AML-193 (cell line): ENCODE data around the gene ALAS1.

Experiments used
- DNase-seq, 2 experiments: peaks; one replicate each; lab custom pipeline; 2025; lab: John Stamatoyannopoulos, UW

Gene ALAS1

DNA sequence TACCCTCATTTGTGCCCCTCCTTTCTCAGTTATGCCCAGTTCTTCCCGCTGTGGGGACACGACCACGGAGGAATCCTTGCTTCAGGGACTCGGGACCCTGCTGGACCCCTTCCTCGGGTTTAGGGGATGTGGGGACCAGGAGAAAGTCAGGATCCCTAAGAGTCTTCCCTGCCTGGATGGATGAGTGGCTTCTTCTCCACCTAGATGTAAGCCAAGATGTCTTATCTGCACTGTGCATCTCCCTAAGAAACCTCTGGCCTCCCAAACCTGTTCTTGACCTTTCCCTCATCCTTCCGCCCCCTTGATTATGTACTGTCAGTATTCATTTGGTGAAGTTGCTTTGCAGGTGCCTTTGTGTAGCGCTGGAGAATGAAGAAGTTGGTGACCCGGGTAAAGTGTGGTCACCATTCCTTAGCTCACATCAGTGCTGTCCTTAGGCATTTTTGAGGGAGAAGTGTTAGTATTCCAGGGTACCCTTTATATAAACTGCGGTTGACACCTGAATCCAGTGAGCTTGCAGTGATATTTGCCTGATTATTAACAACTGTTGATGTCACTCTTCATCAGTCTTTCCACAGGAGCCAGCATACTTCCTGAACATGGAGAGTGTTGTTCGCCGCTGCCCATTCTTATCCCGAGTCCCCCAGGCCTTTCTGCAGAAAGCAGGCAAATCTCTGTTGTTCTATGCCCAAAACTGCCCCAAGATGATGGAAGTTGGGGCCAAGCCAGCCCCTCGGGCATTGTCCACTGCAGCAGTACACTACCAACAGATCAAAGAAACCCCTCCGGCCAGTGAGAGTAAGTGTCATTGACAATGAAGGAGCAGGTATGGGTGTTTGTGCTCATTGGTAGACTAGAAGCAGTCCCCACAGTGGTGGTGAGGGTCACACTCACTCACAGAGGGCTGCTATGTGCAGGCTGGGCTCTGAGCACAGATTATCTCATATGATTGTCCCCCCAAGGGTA, 966 bp downstream of the ALAS1 start:
- DNase-seq = peak in 1 of 2 experiments; percentile 21

DNA sequence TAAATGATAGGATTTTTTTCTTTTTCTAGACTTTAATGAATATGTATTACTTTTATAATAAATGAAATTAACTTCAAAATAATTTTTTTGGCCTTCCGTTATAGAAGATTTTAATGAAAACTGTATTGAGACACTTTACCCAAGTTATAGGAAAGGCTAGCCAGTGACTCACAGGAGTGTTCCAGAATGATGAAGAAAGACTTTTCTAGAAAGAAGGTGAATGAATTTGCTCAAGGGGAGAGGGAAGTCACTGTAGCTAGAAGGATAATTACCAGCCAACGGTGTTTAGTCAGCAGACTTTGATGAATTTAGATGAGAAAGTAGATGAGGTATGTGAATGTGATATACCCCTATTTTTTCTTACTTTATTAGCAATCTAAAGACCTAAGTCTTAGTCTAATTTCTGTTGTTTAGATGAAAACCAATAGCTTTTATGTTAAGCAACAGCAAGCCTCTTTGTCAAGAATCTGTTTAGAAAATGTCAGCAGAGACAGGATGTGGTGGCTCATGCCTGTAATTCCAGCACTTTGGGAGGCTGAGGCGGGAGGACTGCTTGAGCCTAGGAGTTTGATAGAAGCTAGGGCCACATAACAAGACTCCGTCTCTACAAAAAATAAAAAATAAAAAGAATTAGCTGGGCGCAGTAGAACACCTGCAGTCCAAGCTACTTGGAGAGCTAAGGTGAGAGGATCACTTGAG, 3.2 kb downstream of the ALAS1 start:
- DNase-seq = peak; percentile 61 to 68

DNA sequence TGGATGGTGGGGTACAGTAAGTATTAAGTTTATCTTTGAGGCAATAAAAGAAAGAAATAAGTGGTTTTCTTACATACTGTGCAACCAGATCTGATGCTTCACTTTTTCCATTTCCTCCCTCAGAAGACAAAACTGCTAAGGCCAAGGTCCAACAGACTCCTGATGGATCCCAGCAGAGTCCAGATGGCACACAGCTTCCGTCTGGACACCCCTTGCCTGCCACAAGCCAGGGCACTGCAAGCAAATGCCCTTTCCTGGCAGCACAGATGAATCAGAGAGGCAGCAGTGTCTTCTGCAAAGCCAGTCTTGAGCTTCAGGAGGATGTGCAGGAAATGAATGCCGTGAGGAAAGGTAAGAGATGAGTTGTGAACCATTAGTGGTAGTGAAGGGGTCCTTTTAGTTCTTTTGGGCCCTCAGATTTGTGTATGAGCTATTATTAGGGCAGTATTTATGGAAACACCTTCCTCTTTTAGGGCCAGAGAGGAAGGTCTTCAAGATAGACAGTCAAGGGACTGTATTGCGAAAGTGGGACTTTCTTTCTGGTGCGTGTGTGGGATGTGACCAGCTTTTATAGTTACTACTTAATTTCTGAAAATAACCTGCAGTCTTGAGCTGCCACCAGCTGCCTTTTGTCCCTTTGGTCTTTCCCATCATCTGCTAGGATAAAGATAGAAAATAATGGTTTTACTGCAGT, 4.6 kb downstream of the ALAS1 start:
- peak; percentile 89 to 92 for DNase-seq

DNA sequence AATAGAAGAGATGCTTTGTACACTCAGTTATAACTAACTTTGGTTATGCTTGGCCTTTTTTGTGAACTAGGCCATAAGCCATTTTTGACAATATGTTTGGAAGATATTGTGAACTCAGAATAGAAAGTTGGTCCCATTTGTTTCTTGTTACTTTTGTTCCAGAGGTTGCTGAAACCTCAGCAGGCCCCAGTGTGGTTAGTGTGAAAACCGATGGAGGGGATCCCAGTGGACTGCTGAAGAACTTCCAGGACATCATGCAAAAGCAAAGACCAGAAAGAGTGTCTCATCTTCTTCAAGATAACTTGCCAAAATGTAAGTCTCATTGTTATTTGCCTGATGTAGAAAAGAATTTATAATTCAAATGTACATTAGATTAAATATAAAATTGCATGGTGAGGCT, 5.7 kb downstream of the ALAS1 start:
- no peak for DNase-seq

DNA sequence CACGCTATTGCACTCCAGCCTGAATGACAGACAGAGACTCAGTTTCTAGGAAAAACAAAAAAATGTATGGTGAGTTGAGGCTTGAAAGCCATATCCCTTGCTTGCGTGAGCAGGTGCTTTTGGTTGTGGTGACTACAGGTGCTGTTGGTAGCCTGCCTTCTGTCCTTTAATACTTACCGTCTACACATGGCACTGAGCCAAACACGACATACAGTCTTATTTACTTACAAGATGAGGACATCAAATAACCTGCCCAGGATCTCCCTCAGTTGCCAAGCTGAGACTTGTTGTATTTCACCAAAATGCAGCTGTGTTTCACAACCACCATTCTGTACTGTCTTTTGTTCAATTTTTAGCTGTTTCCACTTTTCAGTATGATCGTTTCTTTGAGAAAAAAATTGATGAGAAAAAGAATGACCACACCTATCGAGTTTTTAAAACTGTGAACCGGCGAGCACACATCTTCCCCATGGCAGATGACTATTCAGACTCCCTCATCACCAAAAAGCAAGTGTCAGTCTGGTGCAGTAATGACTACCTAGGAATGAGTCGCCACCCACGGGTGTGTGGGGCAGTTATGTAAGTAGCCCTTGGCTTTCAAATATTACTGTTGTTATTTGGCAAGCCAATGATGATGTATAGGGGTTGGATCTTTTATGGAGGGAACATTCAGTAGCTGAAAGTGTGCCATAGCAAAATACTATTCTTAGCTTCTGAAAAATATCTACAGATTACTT, 6.5 kb downstream of the ALAS1 start:
- peak; percentile 48 to 49 for DNase-seq

DNA sequence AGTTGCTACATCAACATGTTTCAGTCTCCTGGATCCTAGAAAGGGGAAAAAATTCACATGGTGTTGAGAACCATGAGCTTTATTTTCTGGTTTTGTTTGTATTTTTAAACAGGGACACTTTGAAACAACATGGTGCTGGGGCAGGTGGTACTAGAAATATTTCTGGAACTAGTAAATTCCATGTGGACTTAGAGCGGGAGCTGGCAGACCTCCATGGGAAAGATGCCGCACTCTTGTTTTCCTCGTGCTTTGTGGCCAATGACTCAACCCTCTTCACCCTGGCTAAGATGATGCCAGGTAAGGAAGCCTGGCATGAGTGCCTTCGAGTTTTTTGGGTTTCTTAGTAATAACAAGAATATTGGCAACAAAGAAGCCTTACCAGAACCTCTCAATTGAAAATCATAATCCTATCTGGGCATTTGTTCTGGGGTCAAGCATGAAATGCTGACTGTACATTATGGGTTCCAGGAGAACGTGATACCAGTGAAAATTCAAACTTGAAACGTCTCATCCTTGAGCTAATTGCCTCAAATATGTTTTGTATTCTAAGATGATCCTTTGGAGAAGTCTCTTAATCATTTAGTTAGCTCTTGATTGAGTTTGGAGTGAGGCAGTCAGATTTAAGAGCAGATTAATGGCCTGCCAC, 7.9 kb downstream of the ALAS1 start:
- DNase-seq = no peak

DNA sequence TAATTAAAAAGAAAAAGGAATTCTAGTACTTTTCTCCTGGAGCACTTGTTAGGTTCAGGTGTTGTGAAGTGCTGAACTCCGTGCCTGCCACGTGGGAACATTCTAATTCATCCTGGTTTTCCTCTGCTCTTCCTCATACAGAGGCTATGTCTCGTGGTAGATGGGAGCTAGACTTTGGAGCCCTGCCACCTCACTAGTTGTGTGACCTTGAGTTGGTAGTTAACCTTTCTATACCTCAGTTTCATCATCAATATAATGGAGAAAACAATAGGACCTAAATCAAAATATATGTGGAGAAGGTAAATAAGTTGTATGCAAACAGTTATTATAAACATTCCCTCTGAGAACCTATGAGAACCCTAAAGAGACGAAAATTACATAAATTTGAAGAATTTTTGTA, 10.6 kb downstream of the ALAS1 start:
- no peak for DNase-seq

DNA sequence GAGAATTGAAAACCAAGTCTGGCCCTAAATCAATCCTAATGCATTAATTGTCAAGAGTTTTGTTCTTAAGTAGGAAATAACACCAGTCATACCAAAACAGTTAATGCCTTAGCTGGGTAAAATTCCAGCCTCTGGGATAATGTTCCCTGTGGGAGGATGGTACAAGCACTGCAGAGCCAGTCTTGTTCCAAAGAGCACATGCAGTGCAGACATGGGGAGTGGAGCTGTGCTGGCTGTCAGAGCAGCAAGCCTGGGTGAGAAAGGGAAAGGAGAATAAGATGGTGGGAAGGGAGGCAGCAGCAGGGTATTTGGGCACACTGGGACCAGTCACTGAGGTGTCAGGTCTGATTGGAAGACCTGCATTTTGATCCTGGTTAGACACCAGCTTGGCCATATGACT, 12.1 kb downstream of the ALAS1 start:
- DNase-seq = no peak

DNA sequence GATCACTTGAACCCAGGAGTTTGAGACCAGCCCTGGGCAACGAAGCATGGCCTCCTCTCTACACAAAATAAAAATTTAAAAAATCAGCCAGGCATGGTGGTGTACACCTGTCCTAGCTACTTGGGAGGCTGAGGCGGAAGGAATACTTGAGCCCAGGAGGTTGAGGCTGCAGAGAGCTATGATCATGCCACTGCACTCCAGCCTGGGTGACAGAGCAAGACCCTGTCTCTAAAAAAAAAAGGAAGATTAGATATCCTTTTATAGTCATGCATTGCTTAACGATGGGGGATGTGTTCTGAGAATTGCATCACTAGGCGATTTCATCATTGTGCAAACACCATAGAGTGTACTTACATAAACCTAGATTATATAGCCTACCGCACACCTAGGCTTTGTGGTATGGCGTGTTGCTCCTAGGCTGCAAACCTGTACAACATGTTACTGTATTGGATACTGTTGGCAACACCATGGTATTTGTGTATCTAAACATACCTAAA, 12.6 kb downstream of the ALAS1 start:
- peak; percentile 95 to 96 for DNase-seq

DNA sequence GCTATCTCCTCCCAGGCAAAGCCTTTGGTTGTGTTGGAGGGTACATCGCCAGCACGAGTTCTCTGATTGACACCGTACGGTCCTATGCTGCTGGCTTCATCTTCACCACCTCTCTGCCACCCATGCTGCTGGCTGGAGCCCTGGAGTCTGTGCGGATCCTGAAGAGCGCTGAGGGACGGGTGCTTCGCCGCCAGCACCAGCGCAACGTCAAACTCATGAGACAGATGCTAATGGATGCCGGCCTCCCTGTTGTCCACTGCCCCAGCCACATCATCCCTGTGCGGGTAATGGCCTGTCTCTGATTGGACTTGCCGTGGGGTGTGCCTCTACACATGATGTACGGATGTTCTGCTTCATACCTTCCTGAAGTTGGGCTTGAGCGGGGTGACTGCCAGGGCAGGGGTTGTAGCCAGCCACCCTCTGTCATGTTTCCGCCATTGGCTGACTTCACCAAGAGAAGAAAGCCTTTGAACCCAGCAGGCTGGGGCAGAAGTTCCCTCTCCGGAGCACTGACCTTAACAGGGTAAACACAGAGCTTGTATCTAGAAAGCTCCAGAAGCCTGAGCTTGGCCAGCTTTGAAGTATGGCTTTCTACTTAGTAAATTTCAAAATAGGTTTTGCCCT, 13.4 kb downstream of the ALAS1 start:
- no peak for DNase-seq

DNA sequence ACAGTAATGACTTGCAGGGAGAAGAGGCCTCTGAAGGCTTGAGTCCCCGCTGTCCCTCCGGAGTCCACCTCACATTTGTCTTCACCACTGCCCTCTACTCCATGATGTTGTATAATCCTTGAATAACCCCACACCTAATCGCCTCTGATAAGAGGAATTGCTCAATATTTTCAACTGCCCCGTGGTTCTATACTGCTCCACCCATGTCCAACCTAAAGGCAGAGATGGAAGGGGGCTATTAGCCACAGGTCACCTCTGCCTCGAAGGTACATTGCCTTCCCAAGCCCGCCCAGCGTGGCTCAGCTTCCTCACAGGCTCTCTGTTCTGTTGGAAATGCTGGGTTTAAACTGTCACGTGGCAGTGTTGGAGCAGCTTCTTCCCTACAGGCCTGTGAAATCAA, 15.0 kb downstream of the ALAS1 start:
- no peak for DNase-seq

DNA sequence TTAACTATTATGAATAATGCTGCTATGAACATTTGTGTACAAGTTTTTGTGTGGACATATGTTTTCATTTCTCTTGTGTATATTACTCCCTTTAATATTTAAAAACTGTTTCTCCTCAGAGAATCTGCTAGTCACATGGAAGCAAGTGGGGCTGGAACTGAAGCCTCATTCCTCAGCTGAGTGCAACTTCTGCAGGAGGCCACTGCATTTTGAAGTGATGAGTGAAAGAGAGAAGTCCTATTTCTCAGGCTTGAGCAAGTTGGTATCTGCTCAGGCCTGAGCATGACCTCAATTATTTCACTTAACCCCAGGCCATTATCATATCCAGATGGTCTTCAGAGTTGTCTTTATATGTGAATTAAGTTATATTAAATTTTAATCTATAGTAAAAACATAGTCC, 15.9 kb downstream of the ALAS1 start:
- no peak for DNase-seq

DNA sequence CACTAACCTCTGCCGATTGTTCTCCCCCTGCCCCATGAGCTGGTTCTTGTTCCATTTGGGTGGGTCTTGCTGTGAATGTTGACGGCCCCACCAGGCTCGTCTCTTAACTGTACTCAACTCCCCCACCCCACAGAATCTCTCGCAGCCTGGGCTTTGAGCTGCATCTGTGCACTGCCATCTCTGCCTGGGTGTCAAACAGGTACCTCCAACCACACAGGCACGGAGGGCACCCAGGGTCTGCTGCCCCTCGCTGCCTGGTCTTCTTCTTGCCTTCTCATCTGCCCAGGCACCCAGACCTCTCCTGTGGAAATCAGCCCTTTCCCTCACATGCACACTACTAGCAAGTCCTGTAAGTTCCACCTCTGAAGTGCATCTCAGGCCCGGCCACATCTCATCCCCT, 17.4 kb downstream of the ALAS1 start:
- DNase-seq = no peak

DNA sequence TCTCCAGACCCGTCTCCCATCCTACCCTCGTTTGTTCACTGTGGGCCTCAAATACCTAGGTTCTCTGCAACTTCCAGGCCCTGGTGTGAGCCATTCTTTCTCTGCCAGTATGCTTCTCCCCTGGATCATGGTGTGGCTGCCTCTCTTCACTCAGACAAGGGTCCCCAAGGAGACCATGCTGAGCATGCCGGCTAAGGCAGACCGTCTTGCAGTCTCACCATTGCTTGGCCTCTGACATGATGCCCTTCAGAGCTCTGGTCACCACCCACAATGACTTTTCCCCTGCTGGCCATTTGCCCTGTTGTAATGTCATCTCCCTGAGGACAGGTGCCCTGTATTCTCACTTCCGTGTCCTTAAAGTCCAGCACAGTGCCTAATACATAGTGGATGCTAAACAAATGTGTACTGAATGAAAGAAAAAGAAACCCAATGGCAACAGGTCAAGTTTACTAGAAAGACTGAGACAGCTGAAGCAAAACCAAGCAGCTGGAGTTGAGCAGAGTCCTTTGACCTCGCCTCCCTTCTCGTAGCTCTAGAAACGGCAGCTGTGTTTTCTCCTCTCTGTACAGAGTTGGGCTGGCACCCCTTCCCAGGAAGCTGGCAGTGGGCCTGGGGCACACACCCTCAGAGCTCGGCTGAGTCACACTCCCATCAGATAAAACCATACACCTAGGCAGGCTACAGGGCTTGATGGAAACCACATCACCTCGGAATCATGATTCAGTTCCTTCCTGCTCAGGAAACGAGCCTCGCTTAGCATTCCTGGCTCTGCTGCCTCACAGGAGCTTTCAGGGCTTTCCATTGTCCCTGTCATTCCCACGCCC, 18.8 kb downstream of the ALAS1 start:
- no peak for DNase-seq

DNA sequence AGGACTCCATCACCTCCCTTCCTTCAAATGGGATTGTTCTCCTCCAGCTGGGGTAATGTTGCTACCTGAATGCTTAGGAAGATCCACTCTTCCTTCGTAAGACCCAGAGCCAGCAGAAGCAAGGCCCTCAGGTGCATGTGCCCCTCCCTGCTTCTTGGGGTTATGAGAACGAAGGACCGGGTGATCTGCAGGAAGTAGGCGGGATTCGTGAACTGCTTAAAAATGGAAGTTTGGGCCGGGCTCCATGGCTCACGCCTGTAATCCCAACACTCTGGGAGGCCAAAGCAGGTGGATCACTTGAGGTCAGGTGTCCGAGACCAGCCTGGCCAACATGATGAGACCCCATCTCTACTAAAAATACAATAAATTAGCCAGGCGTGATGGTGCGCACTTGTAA, 19.4 kb downstream of the ALAS1 start:
- no peak for DNase-seq

DNA sequence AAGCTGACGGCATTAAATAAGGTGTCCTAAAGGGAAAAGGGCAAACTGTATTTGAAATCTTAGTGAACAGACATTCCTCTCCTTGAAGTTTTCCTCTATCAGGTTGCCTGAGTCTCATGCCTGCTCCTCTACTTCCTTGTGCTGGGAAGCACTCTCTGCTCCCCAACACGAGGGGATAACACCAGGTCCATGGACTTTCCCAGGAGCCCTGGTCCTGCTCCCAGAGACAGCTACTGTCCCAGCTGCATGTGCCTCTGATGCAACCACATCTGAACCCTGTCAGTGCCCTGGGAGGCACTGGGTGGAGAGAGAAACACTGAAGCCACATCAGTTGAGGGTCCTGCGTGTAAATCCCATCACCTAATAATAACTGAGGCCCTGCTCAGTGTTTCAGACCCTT, 20.1 kb downstream of the ALAS1 start:
- no peak for DNase-seq

DNA sequence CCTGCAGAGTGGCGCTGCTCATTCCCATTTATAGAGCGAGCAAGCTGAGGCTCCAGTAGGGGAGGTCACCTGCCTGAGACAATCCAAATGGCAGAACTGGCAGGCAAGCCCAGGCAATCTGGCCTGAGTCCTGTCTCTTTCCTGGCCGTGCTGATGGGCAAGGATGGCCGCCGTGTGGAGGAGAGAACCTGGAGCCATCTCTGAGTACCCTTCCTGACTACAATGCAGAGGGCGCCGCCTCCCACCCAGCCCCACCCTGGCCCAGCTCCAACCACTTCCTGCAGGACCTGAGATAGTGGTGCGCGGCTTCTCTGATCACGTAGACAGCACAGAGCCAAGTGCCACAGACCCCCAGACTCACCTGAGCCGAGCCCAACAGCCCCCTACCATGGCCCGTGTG, 20.5 kb downstream of the ALAS1 start:
- DNase-seq = no peak

DNA sequence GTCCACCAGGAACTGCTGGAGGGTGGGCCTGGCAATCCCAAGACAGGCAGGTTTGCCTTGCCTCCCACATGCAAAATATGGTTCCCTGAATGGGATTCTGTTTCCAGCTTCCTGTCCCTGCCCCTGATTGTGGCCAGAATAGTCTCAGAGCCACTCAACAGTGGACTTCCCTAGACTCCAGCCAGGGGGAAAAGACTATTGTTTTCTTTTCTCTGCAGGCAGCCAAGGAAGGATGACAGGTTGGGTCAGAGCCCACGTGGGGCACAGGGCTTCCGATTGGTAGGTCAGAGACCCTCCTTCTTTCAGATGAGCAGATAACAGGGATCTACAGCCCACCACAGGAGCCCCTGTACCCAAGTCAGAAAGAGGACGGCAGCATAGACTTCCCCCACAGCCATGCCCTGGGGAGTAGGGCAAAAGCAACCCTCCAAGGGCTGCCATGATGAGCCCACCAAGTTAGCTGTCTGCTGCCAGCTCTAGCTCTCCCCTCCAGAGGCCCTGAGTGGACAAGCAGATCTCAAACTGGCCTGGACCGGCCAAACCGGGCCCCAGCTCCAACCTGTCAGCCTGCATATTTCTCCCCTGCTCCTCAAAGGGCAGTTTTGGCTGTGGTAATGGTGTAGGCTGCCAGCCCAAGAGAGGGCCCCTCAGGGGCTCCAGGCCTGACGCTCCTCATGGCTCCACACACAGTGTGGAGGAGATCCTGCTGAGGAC, 21.1 kb downstream of the ALAS1 start:
- no peak for DNase-seq

DNA sequence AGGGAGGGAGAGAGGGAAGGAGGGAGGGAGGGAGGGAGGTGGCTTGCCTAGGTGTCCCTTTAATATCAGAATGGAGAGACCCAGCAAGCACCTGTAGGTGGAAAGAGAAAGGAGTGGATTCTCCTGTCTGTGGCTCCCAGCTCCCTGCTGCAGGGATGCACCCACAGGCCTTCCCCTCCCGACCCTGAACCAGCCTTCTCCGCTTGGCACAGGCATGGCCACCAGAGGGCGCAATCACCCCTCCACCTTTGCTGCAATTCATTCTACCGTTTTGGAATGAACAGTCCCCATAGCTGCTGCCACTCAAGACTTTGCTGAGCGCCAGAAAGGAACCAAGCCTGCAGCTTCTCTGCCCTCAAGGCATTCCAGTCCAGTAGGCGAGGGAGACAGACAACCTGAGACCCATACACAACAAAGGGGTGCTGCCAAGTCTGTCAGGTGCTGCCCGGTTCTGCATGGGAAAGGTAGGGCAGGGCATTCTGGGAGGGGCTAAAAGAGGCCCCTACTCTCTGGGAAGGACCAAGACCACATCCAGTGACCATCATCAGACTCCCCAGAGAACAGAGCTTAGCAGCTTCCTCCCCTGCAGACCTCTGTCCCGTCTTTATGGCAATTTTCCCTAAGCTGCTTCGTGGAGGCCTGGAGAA, 22.5 kb downstream of the ALAS1 start:
- peak; percentile 87 to 90 for DNase-seq
